K562 (cell line): ENCODE data around the gene ZP1. TPM values are rescaled to one million over a fixed set of nuclear protein-coding genes. Genes with fewer than 3 reads are reported as not detected.

Experiments
- BMI1 ChIP-seq: fragments of 150-350 bp; IDR thresholded peaks from 2 replicates; pipeline ENCODE4 v1.6.1; 2014; ENCODE audit warnings: low read length
- CREBBP ChIP-seq: IDR thresholded peaks from one replicate; pipeline ENCODE4 v1.6.1; 2012; ENCODE audit warnings: low read depth, mild to moderate bottlenecking, control low read depth, inconsistent platforms, low read length
- HMGXB4 ChIP-seq: sonication (generic); formaldehyde crosslinking; IDR thresholded peaks from 2 replicates; pipeline ENCODE4 v1.8.1; 2023; ENCODE audit warnings: mild to moderate bottlenecking, missing genetic modification reagents
- PHF21A ChIP-seq: fragments of 450-650 bp; IDR thresholded peaks from 2 replicates; pipeline ENCODE4 v1.6.1; 2017; ENCODE audit warnings: low read depth, borderline replicate concordance
- PTBP1 ChIP-seq: fragments of 200-400 bp; formaldehyde crosslinking; IDR thresholded peaks from 2 replicates; pipeline ENCODE4 v1.6.1; 2017; ENCODE audit warnings: low read depth, low read length
- ZNF232 ChIP-seq: sonication (generic); formaldehyde crosslinking; IDR thresholded peaks from 2 replicates; pipeline ENCODE4 v1.8.0; 2022; ENCODE audit warnings: mild to moderate bottlenecking, missing genetic modification reagents
- ZNF436 ChIP-seq: fragments of 250-450, 450-650 bp; sonication (Bioruptor Pico); formaldehyde crosslinking; IDR thresholded peaks from 2 replicates; pipeline ENCODE4 v1.7.0; 2020; ENCODE audit warnings: mild to moderate bottlenecking
- polyA plus RNA-seq, 8 experiments: library from polyadenylated mRNA; depleted of rRNA in 4 of 8; stranded (reverse) in 5 of 8; unstranded in 3 of 8; fragments of >200 nt; fragmentation: Nextera tagmentation in 2 of 8; fragmentation: Illumina TruSeq in 1 of 8; extraction: Ambion mirVana in 2 of 8; extraction: Trizol in 1 of 8; gene quantifications; 2 replicates each; pipeline versions ENCODE4 v1.2.1 to v1.2.3, GENCODE V29; 2011 to 2014; ENCODE audit warnings: inconsistent platforms in 1 of 8, missing spikeins in 1 of 8
- total RNA-seq, 7 experiments: library from RNA; depleted of rRNA in 6 of 7; stranded (reverse); fragments of >200 nt in 6 of 7; fragmentation: Illumina TruSeq in 2 of 7; extraction: Trizol in 2 of 7; gene quantifications; 2 replicates each; pipeline versions ENCODE4 v1.2.1 to v1.2.3, GENCODE V29; 2011 to 2021; ENCODE audit warnings: low replicate concordance in 1 of 7
- TF ChIP-seq, protein P1 (sequence below): fragments of 450-650 bp; IDR thresholded peaks from 2 replicates; pipeline ENCODE4 v1.6.1; 2017; ENCODE audit warnings: antibody characterized with exemption
- TF ChIP-seq, protein P2 (sequence below): fragments of 450-650 bp; IDR thresholded peaks from 2 replicates; pipeline ENCODE4 v1.6.1; 2018; ENCODE audit not compliant: partially characterized antibody

ZP1 gene
- total and polyA plus RNA-seq, 9 of the 15 experiments (the other 6 are each of a cell fraction or from before 2014, with no cell fraction given): 0.11 to 0.15 TPM; not detected in 7

- no peak for TF ChIP-seq HMGXB4 (CRISPR knock-in tag)
- TF ChIP-seq BMI1: no peak
- TF ChIP-seq, protein P1, sequence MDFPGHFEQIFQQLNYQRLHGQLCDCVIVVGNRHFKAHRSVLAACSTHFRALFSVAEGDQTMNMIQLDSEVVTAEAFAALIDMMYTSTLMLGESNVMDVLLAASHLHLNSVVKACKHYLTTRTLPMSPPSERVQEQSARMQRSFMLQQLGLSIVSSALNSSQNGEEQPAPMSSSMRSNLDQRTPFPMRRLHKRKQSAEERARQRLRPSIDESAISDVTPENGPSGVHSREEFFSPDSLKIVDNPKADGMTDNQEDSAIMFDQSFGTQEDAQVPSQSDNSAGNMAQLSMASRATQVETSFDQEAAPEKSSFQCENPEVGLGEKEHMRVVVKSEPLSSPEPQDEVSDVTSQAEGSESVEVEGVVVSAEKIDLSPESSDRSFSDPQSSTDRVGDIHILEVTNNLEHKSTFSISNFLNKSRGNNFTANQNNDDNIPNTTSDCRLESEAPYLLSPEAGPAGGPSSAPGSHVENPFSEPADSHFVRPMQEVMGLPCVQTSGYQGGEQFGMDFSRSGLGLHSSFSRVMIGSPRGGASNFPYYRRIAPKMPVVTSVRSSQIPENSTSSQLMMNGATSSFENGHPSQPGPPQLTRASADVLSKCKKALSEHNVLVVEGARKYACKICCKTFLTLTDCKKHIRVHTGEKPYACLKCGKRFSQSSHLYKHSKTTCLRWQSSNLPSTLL: no peak
- no peak for TF ChIP-seq ZNF436
- TF ChIP-seq, protein P2, sequence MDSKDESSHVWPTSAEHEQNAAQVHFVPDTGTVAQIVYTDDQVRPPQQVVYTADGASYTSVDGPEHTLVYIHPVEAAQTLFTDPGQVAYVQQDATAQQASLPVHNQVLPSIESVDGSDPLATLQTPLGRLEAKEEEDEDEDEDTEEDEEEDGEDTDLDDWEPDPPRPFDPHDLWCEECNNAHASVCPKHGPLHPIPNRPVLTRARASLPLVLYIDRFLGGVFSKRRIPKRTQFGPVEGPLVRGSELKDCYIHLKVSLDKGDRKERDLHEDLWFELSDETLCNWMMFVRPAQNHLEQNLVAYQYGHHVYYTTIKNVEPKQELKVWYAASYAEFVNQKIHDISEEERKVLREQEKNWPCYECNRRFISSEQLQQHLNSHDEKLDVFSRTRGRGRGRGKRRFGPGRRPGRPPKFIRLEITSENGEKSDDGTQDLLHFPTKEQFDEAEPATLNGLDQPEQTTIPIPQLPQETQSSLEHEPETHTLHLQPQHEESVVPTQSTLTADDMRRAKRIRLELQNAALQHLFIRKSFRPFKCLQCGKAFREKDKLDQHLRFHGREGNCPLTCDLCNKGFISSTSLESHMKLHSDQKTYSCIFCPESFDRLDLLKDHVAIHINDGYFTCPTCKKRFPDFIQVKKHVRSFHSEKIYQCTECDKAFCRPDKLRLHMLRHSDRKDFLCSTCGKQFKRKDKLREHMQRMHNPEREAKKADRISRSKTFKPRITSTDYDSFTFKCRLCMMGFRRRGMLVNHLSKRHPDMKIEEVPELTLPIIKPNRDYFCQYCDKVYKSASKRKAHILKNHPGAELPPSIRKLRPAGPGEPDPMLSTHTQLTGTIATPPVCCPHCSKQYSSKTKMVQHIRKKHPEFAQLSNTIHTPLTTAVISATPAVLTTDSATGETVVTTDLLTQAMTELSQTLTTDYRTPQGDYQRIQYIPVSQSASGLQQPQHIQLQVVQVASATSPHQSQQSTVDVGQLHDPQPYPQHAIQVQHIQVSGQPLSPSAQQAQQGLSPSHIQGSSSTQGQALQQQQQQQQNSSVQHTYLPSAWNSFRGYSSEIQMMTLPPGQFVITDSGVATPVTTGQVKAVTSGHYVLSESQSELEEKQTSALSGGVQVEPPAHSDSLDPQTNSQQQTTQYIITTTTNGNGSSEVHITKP: no peak
- no peak for TF ChIP-seq PTBP1
- no peak for TF ChIP-seq PHF21A
- no peak for TF ChIP-seq CREBBP
- TF ChIP-seq ZNF232 (CRISPR knock-in tag): no peak
Observed at GRCh38 chr11:60869451-60869825, 2.1 kb downstream of the ZP1 start (continued).
